H1 (cell line): ENCODE results near the gene RDM1. TPM values are rescaled to one million over a fixed set of nuclear protein-coding genes. Genes with fewer than 3 reads are reported as not detected.

Source experiments
- CTCF ChIA-PET: fragments of 300-600 bp; sonication (Branson Sonifier 250); formaldehyde crosslinking; loops from one replicate; lab custom pipeline; 2021; ENCODE audit not compliant: partially characterized antibody; lab: Charles Lee
- POLR2A ChIA-PET: fragments of 300-600 bp; sonication (Branson Sonifier 250); formaldehyde crosslinking; loops from one replicate; lab custom pipeline; 2021; ENCODE audit warnings: inconsistent platforms; ENCODE audit not compliant: partially characterized antibody; lab: Charles Lee
- DNase-seq, 2 experiments: peaks; one replicate each; pipeline versions ENCODE4 v3.0.0 to v3.0.0-alpha.2; 2010 to 2022; ENCODE audit warnings: low spot score in 2 of 2, low read depth in 1 of 2, mixed read lengths in 1 of 2
- FAIRE-seq: peaks from 2 replicates; lab custom pipeline; 2011; peaks lifted over from hg19 to GRCh38; lab: Jason Lieb, UNC
- H2AFZ ChIP-seq: 2 replicates; pipeline ENCODE4 v1.8.1; 2012; ENCODE audit warnings: low read length, inconsistent platforms
- H2AK5ac ChIP-seq: 2 replicates; pipeline ENCODE4 v1.6.1; 2013; ENCODE audit warnings: low read depth, low read length
- H2BK120ac ChIP-seq: replicated peaks from 2 replicates; pipeline ENCODE3; 2013; ENCODE audit warnings: low read depth, low read length, inconsistent platforms
- H2BK12ac ChIP-seq: 2 replicates; pipeline ENCODE4 v1.6.1; 2013; ENCODE audit warnings: low read depth, low read length
- H2BK15ac ChIP-seq: 2 replicates; pipeline ENCODE4 v1.6.1; 2013; ENCODE audit warnings: low read length
- H2BK20ac ChIP-seq: 2 replicates; pipeline ENCODE4 v1.6.1; 2013; ENCODE audit warnings: low read length
- H2BK5ac ChIP-seq: 2 replicates; pipeline ENCODE4 v1.6.1; 2013; ENCODE audit warnings: low read depth, low read length
- H3K14ac ChIP-seq: 2 replicates; pipeline ENCODE4 v1.6.1; 2013; ENCODE audit warnings: inconsistent platforms; ENCODE audit not compliant: insufficient read length
- H3K18ac ChIP-seq: 2 replicates; pipeline ENCODE4 v1.6.1; 2013; ENCODE audit warnings: low read length; ENCODE audit errors: extremely low read depth
- H3K23ac ChIP-seq: 2 replicates; pipeline ENCODE4 v1.6.1; 2013; ENCODE audit warnings: inconsistent platforms; ENCODE audit not compliant: insufficient read length
- H3K23me2 ChIP-seq: 2 replicates; pipeline ENCODE4 v1.6.1; 2013; ENCODE audit warnings: low read depth, low read length
- H3K27ac ChIP-seq: 2 replicates; pipeline ENCODE4 v1.6.1; 2011; ENCODE audit warnings: low read depth, low read length, inconsistent platforms
- H3K27me3 ChIP-seq, 4 experiments: replicated peaks in 1 of 4; 1 replicate in 1 of 4; 2 replicates in 3 of 4; pipeline versions ENCODE4 v1.6.1 to v1.8.1; 2011 to 2013; ENCODE audit warnings: low read length in 3 of 4, mild to moderate bottlenecking in 3 of 4, inconsistent platforms in 2 of 4, mixed read lengths in 2 of 4, moderate library complexity in 1 of 4; ENCODE audit not compliant: control insufficient read depth in 3 of 4, insufficient read depth in 3 of 4; ENCODE audit errors: extremely low read depth in 1 of 4
- H3K36me3 ChIP-seq, 4 experiments: 2 replicates each; pipeline versions ENCODE4 v1.6.1 to v1.8.1; 2011 to 2013; ENCODE audit warnings: mild to moderate bottlenecking in 4 of 4, low read length in 3 of 4, moderate library complexity in 2 of 4, control low read depth in 1 of 4, inconsistent platforms in 1 of 4; ENCODE audit not compliant: insufficient read depth in 4 of 4, control insufficient read depth in 2 of 4
- H3K4ac ChIP-seq: replicated peaks from 2 replicates; pipeline ENCODE3; 2013; ENCODE audit warnings: low read length, low read depth, mixed read lengths, inconsistent platforms; ENCODE audit not compliant: insufficient read length
- H3K4me1 ChIP-seq, 4 experiments: replicated peaks in 1 of 4; 1 replicate in 1 of 4; 2 replicates in 3 of 4; pipeline versions ENCODE4 v1.6.1 to v1.8.1; 2011 to 2013; ENCODE audit warnings: low read length in 3 of 4, inconsistent platforms in 2 of 4, mixed read lengths in 1 of 4; ENCODE audit not compliant: insufficient read depth in 4 of 4, control insufficient read depth in 3 of 4
- H3K4me2 ChIP-seq, 2 experiments: 2 replicates each; pipeline versions ENCODE4 v1.6.1 to v1.8.1; 2011 to 2013; ENCODE audit warnings: low read depth in 2 of 2, low read length in 2 of 2, control low read depth in 1 of 2, inconsistent platforms in 1 of 2, mild to moderate bottlenecking in 1 of 2; ENCODE audit not compliant: insufficient read depth in 1 of 2
- H3K4me3 ChIP-seq, 4 experiments: fragments of 200-600, 300-600 bp in 1 of 4; sonication (generic), shearing (Covaris generic), sonication (Bioruptor Twin) in 1 of 4; 2 replicates each; pipeline versions ENCODE4 v1.5.1 to v1.8.1; 2011 to 2016; ENCODE audit warnings: low read length in 4 of 4, low read depth in 3 of 4, control low read depth in 2 of 4, inconsistent platforms in 2 of 4, mild to moderate bottlenecking in 2 of 4, mixed read lengths in 1 of 4, moderate library complexity in 1 of 4; ENCODE audit not compliant: insufficient read depth in 2 of 4; ENCODE audit errors: extremely low read depth in 1 of 4
- H3K56ac ChIP-seq: replicated peaks from 2 replicates; pipeline ENCODE3; 2013; ENCODE audit warnings: low read depth, mild to moderate bottlenecking, mixed read lengths, low read length, inconsistent platforms; ENCODE audit not compliant: insufficient read length
- H3K79me1 ChIP-seq: 2 replicates; pipeline ENCODE4 v1.6.1; 2013; ENCODE audit warnings: low read depth, low read length, control low read depth
- H3K79me2 ChIP-seq, 2 experiments: 2 replicates each; pipeline versions ENCODE4 v1.6.1 to v1.8.1; 2012 to 2013; ENCODE audit warnings: low read length in 2 of 2, mild to moderate bottlenecking in 2 of 2, inconsistent platforms in 1 of 2; ENCODE audit not compliant: insufficient read depth in 2 of 2, control insufficient read depth in 1 of 2
- H3K9ac ChIP-seq, 4 experiments: replicated peaks in 1 of 4; 1 replicate in 1 of 4; 2 replicates in 3 of 4; pipeline versions ENCODE4 v1.6.1 to v1.8.1; 2011 to 2013; ENCODE audit warnings: low read depth in 3 of 4, low read length in 3 of 4, control low read depth in 2 of 4, mild to moderate bottlenecking in 2 of 4, moderate library complexity in 2 of 4, inconsistent platforms in 1 of 4; ENCODE audit errors: extremely low read depth in 1 of 4
- H3K9me3 ChIP-seq, 2 experiments: 2 replicates each; pipeline versions ENCODE4 v1.6.1 to v1.8.1; 2012 to 2013; ENCODE audit warnings: mild to moderate bottlenecking in 2 of 2, moderate library complexity in 2 of 2, control low read depth in 1 of 2, inconsistent platforms in 1 of 2, low read depth in 1 of 2, low read length in 1 of 2, mixed read lengths in 1 of 2; ENCODE audit not compliant: insufficient read depth in 2 of 2
- H4K20me1 ChIP-seq, 2 experiments: replicated peaks in 1 of 2; 2 replicates each; pipeline versions ENCODE3 to v1.8.1; 2011 to 2013; ENCODE audit warnings: inconsistent platforms in 2 of 2, low read length in 2 of 2, mild to moderate bottlenecking in 1 of 2; ENCODE audit not compliant: insufficient read depth in 2 of 2, control insufficient read depth in 1 of 2
- H4K5ac ChIP-seq: 2 replicates; pipeline ENCODE4 v1.6.1; 2013; ENCODE audit warnings: low read length, low read depth, mixed read lengths, inconsistent platforms; ENCODE audit not compliant: insufficient read length
- H4K8ac ChIP-seq: 2 replicates; pipeline ENCODE4 v1.8.0; 2013; ENCODE audit warnings: mild to moderate bottlenecking, moderate library complexity, low read length, inconsistent platforms; ENCODE audit not compliant: insufficient read depth; ENCODE audit errors: extremely low read depth
- H4K91ac ChIP-seq: replicated peaks from 2 replicates; pipeline ENCODE3; 2013; ENCODE audit warnings: low read length, mixed read lengths, inconsistent platforms; ENCODE audit not compliant: insufficient read length
- ASH2L ChIP-seq: fragments of 200-600, 300-600 bp; sonication (generic); IDR thresholded peaks from one replicate; pipeline ENCODE4 v1.7.1; 2017; ENCODE audit warnings: low read length
- EGR1 ChIP-seq: IDR thresholded peaks from 2 replicates; pipeline ENCODE4 v1.6.1; 2011; ENCODE audit warnings: low read depth, low read length, borderline replicate concordance
- EZH2 ChIP-seq: fragments of 200-600 bp; sonication (generic); IDR thresholded peaks from 2 replicates; pipeline ENCODE4 v1.7.1; 2012; ENCODE audit warnings: low read depth, mild to moderate bottlenecking, moderate library complexity, low read length, inconsistent platforms; ENCODE audit not compliant: severe bottlenecking
- GTF2F1 ChIP-seq: IDR thresholded peaks from 2 replicates; pipeline ENCODE4 v1.6.1; 2012; ENCODE audit warnings: low read depth, low read length, improper control_type of control experiment, borderline replicate concordance
- SIX5 ChIP-seq: IDR thresholded peaks from 2 replicates; pipeline ENCODE4 v1.6.1; 2011; ENCODE audit warnings: mild to moderate bottlenecking, low read depth, low read length
- SP4 ChIP-seq: IDR thresholded peaks from 2 replicates; pipeline ENCODE4 v1.6.1; 2012; ENCODE audit warnings: low read length, inconsistent platforms
- SRF ChIP-seq: IDR thresholded peaks from 2 replicates; pipeline ENCODE4 v1.6.1; 2011; ENCODE audit warnings: mild to moderate bottlenecking, low read depth, low read length, moderate library complexity
- SUZ12 ChIP-seq: fragments of 200-600 bp; sonication (generic); IDR thresholded peaks from 2 replicates; pipeline ENCODE4 v1.6.1; 2012; ENCODE audit warnings: mild to moderate bottlenecking, inconsistent platforms, low read length, moderate library complexity, mixed read lengths
- TCF12 ChIP-seq: IDR thresholded peaks from 2 replicates; pipeline ENCODE4 v1.6.1; 2011; ENCODE audit warnings: low read depth, mild to moderate bottlenecking, low read length
- WGBS, 2 experiments: shearing (Covaris generic) in 1 of 2; methylation state at CpG; one replicate each; pipeline versions ENCODE4 v1.1.6 to v1.1.7; 2013 to 2015; ENCODE audit warnings: low lambda C conversion rate in 2 of 2, mixed read lengths in 2 of 2, inconsistent platforms in 1 of 2, low coverage in 1 of 2, missing lambda C conversion rate in 1 of 2; ENCODE audit not compliant: insufficient replicate concordance in 2 of 2, insufficient coverage in 1 of 2, insufficient read length in 1 of 2; ENCODE audit errors: extremely low coverage in 1 of 2, missing lambda C conversion rate in 1 of 2; 5-methylcytosine and 5-hydroxymethylcytosine counted together
- polyA plus RNA-seq, 7 experiments: library from polyadenylated mRNA; depleted of rRNA in 3 of 7; stranded (reverse) in 5 of 7; unstranded in 2 of 7; fragments of >200 nt in 5 of 7; fragments of 200-250 nt in 2 of 7; gene quantifications; 1 replicate in 5 of 7; 2 replicates in 1 of 7; 4 replicates in 1 of 7; pipeline versions ENCODE4 v1.2.1 to v1.2.3, GENCODE V29; 2011 to 2013; ENCODE audit warnings: missing spikeins in 2 of 7, mixed read lengths in 2 of 7
- total RNA-seq: library from RNA; stranded (reverse); fragmentation: NEBNext Ultra II Directional; extraction: Animal tissue kit (Norgen Biotek cat#: 25700); gene quantifications from 2 replicates; pipeline ENCODE4 v1.2.1, GENCODE V29; 2021
- TF ChIP-seq, protein P1 (sequence below): IDR thresholded peaks from 2 replicates; pipeline ENCODE4 v1.6.1; 2012; ENCODE audit warnings: inconsistent platforms
- TF ChIP-seq, protein P2 (sequence below): IDR thresholded peaks from 2 replicates; pipeline ENCODE4 v1.6.1; 2011; ENCODE audit warnings: low read depth, mild to moderate bottlenecking, low read length; ENCODE audit not compliant: insufficient read depth

Gene RDM1
- total and polyA plus RNA-seq, 2 of the 8 experiments (the other 6 are each of a cell fraction or from before 2014, with no cell fraction given), result 7.3 to 9.7 TPM

GRCh38 chr17:35972945-35973332, 42.4 kb upstream of the RDM1 start:
- no peak overlapping the region for H3K9ac ChIP-seq
- no peak overlapping the region for H2BK5ac ChIP-seq
- no peaks in the 10 kb centered on the region for H4K20me1 ChIP-seq
- no peak overlapping the region for H2BK20ac ChIP-seq
- H4K5ac ChIP-seq, result no peak overlapping the region
- no peak overlapping the region for H3K18ac ChIP-seq
- no peak overlapping the region for H3K4me2 ChIP-seq
- H2BK120ac ChIP-seq, result no peak overlapping the region
- H3K4ac ChIP-seq, result no peak overlapping the region
- no peaks in the 10 kb centered on the region for H3K79me2 ChIP-seq
- no peak for DNase-seq
- TF ChIP-seq EZH2, result no peak
- TF ChIP-seq SRF, result no peak
- no peak for TF ChIP-seq TCF12
- no peak for TF ChIP-seq SUZ12
- no peak for TF ChIP-seq SP4
- TF ChIP-seq, protein P1, sequence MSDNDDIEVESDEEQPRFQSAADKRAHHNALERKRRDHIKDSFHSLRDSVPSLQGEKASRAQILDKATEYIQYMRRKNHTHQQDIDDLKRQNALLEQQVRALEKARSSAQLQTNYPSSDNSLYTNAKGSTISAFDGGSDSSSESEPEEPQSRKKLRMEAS, result no peak
- TF ChIP-seq, protein P2, sequence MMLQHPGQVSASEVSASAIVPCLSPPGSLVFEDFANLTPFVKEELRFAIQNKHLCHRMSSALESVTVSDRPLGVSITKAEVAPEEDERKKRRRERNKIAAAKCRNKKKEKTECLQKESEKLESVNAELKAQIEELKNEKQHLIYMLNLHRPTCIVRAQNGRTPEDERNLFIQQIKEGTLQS, result no peak
- no peak for TF ChIP-seq EGR1
- no peak for TF ChIP-seq SIX5
- TF ChIP-seq GTF2F1, result no peak
- TF ChIP-seq ASH2L, result no peak
- TF ChIP-seq, all 59 proteins: peak for 0
- Histone ChIP-seq H3K23ac (no peak overlapping the region), H3K4me3 (no peak overlapping the region), H4K91ac (no peak overlapping the region), H3K27ac (no peak overlapping the region), H2AK5ac (no peak overlapping the region), H2BK12ac (no peak overlapping the region), H2AFZ (no peak overlapping the region), H4K8ac (no peak overlapping the region), H2BK15ac (no peak overlapping the region), H3K9me3 (no peaks in the 10 kb centered on the region), H3K36me3 (no peaks in the 10 kb centered on the region), H3K4me1 (peaks cover 0 to 2% (median 0%) of the 10 kb centered on the region in 4 experiments; a peak in 2 of 7 replicates), H3K27me3 (no peaks in the 10 kb centered on the region), H3K56ac (no peak overlapping the region), H3K79me1 (no peaks in the 10 kb centered on the region), H3K23me2 (no peaks in the 10 kb centered on the region), H3K14ac (no peak overlapping the region)
- 84% methylated on average over 4 of the region's 4 CpGs; no CpG with 5 or more reads in 1 of the 2 experiments for WGBS, 2 experiments
- POLR2A ChIA-PET, result no interaction called here
- CTCF ChIA-PET, result interaction anchor here (1.0 to 4.2 kb wide), 6 partner anchors 8 to 176 kb away, joined by 3 to 11 read pairs (median 4); partner anchors contain the start of gene CCL16
- FAIRE-seq, result no peak
